GM21723 (cell line): ENCODE data around the gene DHRS11.

ENCODE experiments used
- ATAC-seq: cut with Tn5 transposase; IDR thresholded peaks from one replicate; pipeline ENCODE4 v1.9.1; 2021; ENCODE audit warnings: mild to moderate bottlenecking, moderate library complexity; ENCODE audit not compliant: unreplicated experiment

DHRS11 gene

GRCh38 chr17:36613155-36613554, 21.5 kb downstream of the DHRS11 start:
- ATAC-seq, result no peak

DNA sequence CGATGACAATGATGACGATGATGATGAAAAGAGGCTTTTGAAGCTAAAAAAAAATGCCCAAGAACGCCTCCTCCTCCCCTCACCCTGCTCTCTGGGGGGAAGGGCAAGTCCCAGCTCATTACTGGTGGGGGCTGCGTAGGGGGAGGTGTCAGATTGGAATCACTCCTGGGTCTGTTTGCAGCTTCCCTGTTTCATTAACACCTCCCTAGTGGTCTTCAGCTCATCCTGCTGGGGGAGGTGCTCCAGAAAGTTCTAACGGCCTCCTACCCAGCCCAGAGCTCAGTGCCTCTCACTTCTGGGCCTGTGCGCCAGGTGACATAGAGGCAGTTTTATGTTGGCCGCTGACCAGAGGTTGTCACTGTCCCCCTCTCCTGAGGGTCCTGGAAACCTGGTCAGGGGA, 22.4 kb downstream of the DHRS11 start:
- ATAC-seq, result no peak

GRCh38 chr17:36614933-36615332, 23.3 kb downstream of the DHRS11 start:
- ATAC-seq, result no peak

DNA sequence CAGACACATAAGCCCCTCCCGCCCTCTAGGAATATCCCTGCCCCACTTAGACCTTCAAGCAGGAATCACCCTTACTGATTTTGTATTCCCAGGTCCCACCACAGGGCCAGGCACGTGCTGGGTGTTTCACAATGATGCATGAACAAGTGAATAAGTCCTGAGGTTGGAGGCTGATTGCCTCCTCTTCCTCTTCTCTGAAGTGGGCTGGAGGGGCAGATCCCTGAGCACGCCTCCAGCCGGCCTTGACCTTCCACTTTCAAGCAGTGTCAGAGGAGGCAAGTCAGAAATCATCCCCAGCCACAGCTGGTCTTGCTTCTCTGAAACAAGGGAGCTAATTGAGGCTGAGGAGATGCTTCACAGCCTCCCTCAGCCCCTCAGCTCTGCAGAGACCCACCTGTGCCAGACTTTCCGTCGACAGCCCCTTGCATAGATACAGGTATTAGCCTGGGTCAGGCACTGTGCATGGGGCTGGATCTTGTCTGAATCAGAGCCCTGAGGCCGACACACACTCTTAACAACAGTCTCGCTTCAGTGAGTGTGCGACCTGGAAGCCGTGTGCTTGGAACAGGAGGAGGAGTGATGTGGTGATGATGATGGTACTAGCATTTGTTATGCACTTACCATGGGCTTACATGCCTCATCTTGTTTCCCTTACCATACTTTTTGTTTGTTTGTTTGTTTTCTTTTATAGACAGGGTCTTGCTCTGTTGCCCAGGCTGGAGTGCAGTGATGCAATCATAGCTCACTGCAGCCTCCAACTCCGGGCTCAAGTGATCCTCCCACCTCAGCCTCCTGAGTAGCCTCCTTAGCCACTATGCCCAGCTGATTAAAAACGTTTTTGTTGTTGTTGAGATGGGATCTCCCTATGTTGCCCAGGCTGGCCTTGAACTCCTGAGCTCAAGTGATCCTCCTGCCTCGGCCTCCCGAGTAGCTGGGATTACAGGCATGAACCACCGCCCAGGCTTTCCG, 24.7 kb downstream of the DHRS11 start:
- no peak for ATAC-seq

DNA sequence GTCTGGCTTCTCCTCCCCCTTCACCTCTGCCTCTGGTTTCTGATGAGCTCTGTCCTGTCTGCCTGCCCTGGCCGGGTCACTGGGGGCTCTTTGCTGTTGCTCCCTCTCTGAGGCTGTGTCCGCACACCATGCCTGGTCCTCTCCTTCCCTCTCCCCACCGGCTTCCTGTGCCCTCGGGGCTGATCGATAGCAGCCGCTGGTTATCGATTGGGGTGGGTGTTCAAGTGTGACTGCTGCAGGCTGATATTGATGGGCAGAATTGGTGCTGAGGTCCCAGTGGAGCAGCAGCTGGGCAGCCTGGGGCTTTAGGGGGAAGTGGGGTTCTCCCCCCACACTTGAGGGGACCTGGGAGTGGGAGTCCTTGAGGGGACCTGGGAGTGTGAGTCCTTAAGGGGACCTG, 26.1 kb downstream of the DHRS11 start:
- no peak for ATAC-seq

DNA sequence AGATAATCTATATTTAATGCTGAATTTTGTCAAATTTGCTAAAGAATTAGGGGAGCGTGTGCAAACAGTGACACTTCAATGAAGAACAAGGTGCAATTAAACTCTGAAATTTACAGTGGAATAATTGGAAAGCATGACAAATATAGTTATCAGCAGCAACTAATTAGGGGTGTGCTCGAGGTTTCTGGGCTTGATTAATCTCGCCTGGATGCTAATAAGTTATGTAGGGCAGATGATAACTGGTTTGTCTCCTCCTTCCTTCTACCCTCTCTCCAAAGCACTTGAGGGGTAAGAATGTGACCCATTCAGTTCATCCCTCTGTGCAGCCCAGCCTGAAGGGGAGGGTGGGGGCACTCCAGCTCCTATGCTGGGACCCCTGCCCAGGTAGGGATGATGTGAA, 31.6 kb downstream of the DHRS11 start:
- no peak for ATAC-seq

DNA sequence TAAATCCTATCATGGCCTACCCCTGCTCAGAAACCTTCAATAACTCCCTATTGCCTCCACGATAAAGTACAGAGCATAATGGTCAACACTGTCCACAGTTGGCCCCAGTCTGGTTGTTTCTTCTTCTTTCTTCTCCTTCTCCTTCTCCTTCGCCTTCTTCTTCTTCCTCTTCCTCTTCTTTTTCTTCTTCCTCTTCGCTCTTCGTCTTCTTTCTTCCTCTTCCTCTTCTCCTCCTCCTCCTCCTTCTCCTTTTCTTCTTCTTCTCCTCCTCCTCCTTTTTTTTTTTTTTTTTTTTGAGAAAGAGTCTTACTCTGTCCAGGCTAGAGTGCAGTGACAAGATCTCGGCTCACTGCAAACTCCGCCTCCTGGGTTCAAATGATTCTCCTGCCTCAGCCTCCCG, 33.5 kb downstream of the DHRS11 start:
- no peak for ATAC-seq

- no peak for ATAC-seq
Measured at GRCh38 chr17:36627101-36627500, 35.4 kb downstream of the DHRS11 start.

- ATAC-seq, result no peak
Measured at GRCh38 chr17:36628576-36628975, 36.9 kb downstream of the DHRS11 start.

- no peak for ATAC-seq
Measured at GRCh38 chr17:36629252-36629847, 37.7 kb downstream of the DHRS11 start.

DNA sequence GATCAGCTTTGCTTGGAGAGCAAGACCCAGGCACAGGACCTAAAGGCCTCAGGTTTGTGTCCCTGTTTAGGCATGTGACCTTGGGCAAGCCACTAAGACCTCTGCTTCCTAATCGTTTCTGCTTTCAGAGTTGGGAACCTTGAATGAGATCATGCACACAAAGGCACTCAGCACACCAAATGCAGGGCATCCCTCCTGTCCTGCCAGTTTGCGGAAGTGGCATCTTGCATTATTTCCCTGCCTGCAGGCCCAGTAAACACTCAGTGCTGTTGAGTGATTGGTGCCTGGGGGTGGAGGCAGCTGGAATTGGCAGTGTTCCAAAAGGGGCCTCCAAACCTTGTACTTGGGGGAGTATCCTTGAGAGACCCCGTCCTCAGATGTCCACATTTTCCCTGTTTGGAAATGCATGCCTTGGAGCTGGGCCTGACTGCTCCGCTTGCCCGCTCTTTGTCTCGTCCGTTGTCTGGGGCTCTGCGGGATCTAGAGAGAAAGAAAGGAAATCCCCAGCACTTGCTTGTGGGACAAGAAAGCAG, 38.4 kb downstream of the DHRS11 start:
- no peak for ATAC-seq

DNA sequence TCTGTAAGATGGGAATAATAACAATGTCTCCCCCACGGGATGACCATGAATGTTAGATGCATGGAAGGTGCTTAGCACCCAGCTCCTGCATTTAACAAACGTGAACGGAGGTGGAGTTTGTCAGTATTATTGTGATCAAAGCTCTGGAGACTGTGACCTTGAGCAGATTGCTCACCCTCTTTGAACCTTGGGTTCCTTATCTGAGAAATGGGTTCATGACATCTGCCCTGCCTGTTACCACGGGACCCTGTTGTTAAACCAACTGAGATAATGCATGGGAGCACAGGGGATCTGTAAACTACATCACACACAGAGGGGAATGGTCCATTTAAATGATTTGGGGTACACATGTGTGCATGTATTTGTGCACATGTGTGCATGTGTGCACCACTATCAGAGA, 39.3 kb downstream of the DHRS11 start:
- ATAC-seq, result no peak

DNA sequence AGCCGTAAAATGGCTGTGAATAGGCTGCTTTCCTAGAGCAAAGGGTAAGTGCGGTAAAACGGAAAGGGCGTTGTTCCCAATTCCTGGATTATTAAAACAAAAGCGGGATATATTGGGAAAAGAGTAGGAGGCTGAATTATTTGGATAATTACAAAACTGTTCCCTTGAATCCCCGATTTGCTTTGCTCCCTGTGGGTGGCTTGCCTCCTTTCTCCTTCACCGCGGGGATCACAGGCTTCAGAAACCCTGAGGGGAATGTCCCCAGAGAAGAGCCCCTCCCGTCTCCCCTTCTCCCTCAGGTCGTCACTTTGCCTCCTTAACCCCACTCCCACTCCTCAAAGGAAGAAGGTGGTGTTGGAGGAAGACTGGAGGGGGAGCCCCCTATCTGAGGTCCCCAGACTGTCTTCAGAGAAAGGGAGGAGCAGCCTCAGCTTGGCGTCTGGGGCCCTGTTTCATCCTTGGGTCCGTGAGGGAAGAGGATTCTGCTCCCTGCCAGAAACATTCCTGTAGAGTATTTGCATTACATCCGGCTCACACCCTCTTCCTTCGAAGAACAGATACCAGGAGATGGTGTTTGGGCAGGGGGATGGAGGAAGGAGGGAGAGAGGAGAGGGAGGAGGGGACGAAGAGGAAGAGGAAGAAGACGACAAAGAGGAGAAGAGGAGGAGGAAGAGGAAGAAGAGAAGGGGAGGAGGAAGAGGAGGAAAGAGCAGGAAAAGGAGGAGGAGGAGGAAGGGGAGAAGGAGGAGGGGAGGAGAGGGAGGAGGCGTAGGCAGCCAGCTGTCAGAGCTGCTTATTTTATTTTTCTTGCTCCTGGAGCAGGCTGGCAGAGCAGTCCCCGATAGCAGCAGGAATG, 41.5 kb downstream of the DHRS11 start:
- ATAC-seq, result no peak

DNA sequence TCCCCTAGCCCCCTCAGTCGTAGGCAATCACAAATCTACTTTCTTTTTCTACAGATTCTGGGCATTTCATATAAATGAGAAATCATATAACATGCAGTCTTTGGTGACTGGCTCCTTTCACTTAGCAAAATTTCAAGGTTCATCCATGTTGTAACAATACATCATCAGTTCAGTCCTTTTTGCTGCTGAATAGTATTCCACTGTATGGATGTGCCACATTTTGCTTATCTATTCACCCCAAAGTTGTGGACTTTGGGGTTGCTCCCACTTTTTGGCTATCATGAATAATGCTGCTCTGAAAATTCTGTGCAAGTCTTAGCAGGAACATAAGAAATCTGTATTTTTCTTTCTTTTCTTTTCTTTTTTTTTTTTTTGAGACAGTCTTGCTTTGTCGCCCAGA, 48.7 kb downstream of the DHRS11 start:
- no peak for ATAC-seq

- ATAC-seq, result no peak
Measured at GRCh38 chr17:36640836-36641235, 49.2 kb downstream of the DHRS11 start.

DNA sequence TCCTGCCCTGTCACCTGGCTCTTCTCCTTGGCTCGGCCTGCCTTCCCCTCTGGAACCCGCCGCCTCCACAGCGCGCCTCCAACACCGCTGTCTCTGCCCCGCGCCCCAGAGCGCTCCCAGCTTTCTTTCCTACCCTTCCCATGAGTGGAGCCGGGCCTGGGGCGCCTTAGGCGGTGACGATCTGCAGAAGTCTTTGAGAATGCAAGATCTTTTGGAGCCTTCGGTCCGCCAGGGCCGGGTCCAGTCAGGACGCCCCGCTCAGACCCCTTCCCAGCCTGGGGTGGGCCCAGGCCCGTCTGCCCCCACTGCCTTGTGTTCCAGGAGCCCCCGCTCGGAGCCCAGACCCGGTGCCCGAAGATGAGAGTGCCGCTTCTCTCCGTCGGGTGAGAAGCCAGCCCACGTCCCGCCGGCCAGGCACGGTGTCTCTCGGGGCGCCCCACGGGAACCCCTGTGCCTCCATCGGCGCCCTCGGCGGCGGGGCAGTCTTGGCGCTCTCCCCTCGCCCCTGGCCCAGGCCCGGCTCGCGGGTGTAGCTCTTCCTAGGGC, 49.7 kb downstream of the DHRS11 start:
- no peak for ATAC-seq

- no peak for ATAC-seq
Measured at GRCh38 chr17:36641877-36642845, 50.5 kb downstream of the DHRS11 start.

- ATAC-seq, result no peak
Measured at GRCh38 chr17:36643086-36643685, 51.5 kb downstream of the DHRS11 start.

- no peak for ATAC-seq
Measured at GRCh38 chr17:36645422-36645821, 53.7 kb downstream of the DHRS11 start.
